Peyer's patch (tissue), 4 donors: ENCODE results near the gene EPHB2.

Experiments
- POLR2A ChIP-seq, 2 donors: fragments of 450-650 bp; IDR thresholded peaks; one replicate each; pipeline ENCODE4 v1.5.1; 2017; ENCODE audit warnings: antibody characterized with exemption in 2 of 2, mild to moderate bottlenecking in 2 of 2, moderate library complexity in 2 of 2
- TF ChIP-seq, protein P1 (sequence below), 6 experiments: fragments of 450-650 bp in 4 of 6; fragments of 200-600 bp in 2 of 6; sonication (generic) in 1 of 6; IDR thresholded peaks; one replicate each; pipeline ENCODE4 v1.5.1; 2017 to 2019; ENCODE audit warnings: antibody characterized with exemption in 6 of 6, mild to moderate bottlenecking in 3 of 6, moderate library complexity in 1 of 6

DNA sequence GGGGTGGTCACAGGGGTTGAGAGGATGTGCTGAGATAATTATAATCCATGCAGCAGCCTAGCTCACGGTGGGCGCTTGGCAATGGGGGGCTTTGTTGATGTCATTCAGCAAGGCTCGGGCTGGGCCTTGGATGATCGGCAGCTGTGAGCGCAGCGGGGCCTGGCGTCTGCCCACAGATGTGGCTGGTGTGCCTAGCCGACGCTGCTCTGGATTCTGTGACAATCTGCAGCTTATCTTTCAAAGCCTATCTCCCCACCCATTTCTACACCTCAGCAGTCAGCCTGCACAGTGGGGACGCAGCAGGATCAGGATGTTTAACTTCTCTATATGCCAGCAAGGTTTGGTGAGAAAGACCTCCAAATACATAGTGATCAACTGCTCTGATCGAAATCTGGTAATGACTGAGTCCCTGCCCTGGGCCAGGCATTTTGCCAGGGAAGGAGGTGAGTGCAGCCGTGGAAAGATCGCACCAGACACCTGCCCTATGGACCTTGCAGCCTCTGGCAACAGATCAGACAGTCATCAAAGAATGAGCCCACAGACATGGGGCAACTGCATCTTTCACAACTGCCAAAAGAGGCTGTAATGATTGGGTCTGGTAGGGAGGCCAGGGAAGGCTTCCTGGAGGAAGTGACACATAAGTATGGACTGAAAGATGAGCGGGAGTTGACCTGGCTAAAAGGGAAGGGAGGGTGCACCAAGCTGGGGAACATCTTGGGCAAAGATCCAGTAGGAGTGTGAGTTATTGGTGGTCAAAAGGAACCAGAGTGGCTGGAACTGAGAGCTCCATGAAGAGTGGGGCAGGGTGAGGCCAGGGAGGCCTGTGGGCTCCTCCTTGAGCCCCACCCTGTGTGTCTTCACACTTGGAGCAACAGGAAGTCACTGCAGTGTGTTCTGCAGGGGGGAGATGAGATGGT is 35.3 kb downstream of the EPHB2 start:
- TF ChIP-seq, protein P1, sequence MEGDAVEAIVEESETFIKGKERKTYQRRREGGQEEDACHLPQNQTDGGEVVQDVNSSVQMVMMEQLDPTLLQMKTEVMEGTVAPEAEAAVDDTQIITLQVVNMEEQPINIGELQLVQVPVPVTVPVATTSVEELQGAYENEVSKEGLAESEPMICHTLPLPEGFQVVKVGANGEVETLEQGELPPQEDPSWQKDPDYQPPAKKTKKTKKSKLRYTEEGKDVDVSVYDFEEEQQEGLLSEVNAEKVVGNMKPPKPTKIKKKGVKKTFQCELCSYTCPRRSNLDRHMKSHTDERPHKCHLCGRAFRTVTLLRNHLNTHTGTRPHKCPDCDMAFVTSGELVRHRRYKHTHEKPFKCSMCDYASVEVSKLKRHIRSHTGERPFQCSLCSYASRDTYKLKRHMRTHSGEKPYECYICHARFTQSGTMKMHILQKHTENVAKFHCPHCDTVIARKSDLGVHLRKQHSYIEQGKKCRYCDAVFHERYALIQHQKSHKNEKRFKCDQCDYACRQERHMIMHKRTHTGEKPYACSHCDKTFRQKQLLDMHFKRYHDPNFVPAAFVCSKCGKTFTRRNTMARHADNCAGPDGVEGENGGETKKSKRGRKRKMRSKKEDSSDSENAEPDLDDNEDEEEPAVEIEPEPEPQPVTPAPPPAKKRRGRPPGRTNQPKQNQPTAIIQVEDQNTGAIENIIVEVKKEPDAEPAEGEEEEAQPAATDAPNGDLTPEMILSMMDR (IDR thresholded peaks at IDR 0.05) = no peak
- TF ChIP-seq POLR2A (IDR thresholded peaks at IDR 0.05) = no peak
